Astrocyte (in vitro differentiated cells and primary cell): Measurements from ENCODE around the gene ARPC5.

ENCODE experiments used
- CTCF ChIP-seq: IDR thresholded peaks from 2 replicates; pipeline ENCODE4 v1.5.1; 2011; ENCODE audit warnings: low read depth, mild to moderate bottlenecking, inconsistent platforms, low read length, moderate library complexity; ENCODE audit not compliant: insufficient read depth
- EZH2 ChIP-seq: IDR thresholded peaks from 2 replicates; pipeline ENCODE4 v1.6.1; 2012; ENCODE audit warnings: mild to moderate bottlenecking, low read length, inconsistent platforms; ENCODE audit not compliant: insufficient read depth

GRCh38 chr1:183652107-183652506 is 16.5 kb upstream of the ARPC5 start:
- no peak for TF ChIP-seq CTCF
- no peak for TF ChIP-seq EZH2
